WTC11 (cell line): Measurements from ENCODE around the gene LRRC75B.

ENCODE experiments used
- FOXP1 ChIP-seq: sonication (generic); formaldehyde crosslinking; IDR thresholded peaks from 2 replicates; pipeline ENCODE4 v1.8.0; 2022; ENCODE audit warnings: missing genetic modification reagents, mild to moderate bottlenecking, moderate library complexity, borderline replicate concordance
- KAT7 ChIP-seq: sonication (generic); formaldehyde crosslinking; IDR thresholded peaks from 2 replicates; pipeline ENCODE4 v1.8.1; 2023; ENCODE audit warnings: missing genetic modification reagents, mild to moderate bottlenecking, borderline replicate concordance
- NR3C1 ChIP-seq: sonication (generic); formaldehyde crosslinking; conservative IDR thresholded peaks from 2 replicates; pipeline ENCODE4 v1.8.1; 2023; ENCODE audit warnings: low read depth, mild to moderate bottlenecking, missing genetic modification reagents
- SP1 ChIP-seq: sonication (generic); formaldehyde crosslinking; conservative IDR thresholded peaks from 2 replicates; pipeline ENCODE4 v1.8.1; 2022; ENCODE audit warnings: missing genetic modification reagents
- TP53 ChIP-seq: sonication (generic); formaldehyde crosslinking; IDR thresholded peaks from 2 replicates; pipeline ENCODE4 v1.8.1; 2023; ENCODE audit warnings: mild to moderate bottlenecking, missing genetic modification reagents
- ZNF121 ChIP-seq: sonication (generic); formaldehyde crosslinking; IDR thresholded peaks from 2 replicates; pipeline ENCODE4 v1.8.0; 2023; ENCODE audit warnings: missing genetic modification reagents
- TF ChIP-seq, protein P1 (sequence below): fragments of 200-600 bp; IDR thresholded peaks from 2 replicates; pipeline ENCODE4 v1.8.0; 2022; ENCODE audit warnings: antibody characterized with exemption
- TF ChIP-seq, protein P2 (sequence below): sonication (generic); formaldehyde crosslinking; IDR thresholded peaks from 2 replicates; pipeline ENCODE4 v1.8.1; 2022; ENCODE audit warnings: low read depth, missing genetic modification reagents, borderline replicate concordance
- TF ChIP-seq, protein P3 (sequence below): sonication (generic); formaldehyde crosslinking; IDR thresholded peaks from 2 replicates; pipeline ENCODE4 v1.8.1; 2022; ENCODE audit warnings: mild to moderate bottlenecking, moderate library complexity, missing genetic modification reagents
- TF ChIP-seq, protein P4 (sequence below): sonication (generic); formaldehyde crosslinking; IDR thresholded peaks from 2 replicates; pipeline ENCODE4 v1.8.1; 2022; ENCODE audit warnings: mild to moderate bottlenecking, missing genetic modification reagents, moderate library complexity, borderline replicate concordance
- TF ChIP-seq, protein P5 (sequence below): sonication (generic); formaldehyde crosslinking; conservative IDR thresholded peaks from 2 replicates; pipeline ENCODE4 v1.8.1; 2022; ENCODE audit warnings: mild to moderate bottlenecking, missing genetic modification reagents
- TF ChIP-seq, protein P6 (sequence below): sonication (generic); formaldehyde crosslinking; IDR thresholded peaks from 2 replicates; pipeline ENCODE4 v1.8.0; 2022; ENCODE audit warnings: mild to moderate bottlenecking, missing genetic modification reagents
- TF ChIP-seq, protein P7 (sequence below): sonication (generic); formaldehyde crosslinking; IDR thresholded peaks from 2 replicates; pipeline ENCODE4 v1.8.1; 2022; ENCODE audit warnings: low read depth, mild to moderate bottlenecking, moderate library complexity, missing genetic modification reagents, borderline replicate concordance

DNA sequence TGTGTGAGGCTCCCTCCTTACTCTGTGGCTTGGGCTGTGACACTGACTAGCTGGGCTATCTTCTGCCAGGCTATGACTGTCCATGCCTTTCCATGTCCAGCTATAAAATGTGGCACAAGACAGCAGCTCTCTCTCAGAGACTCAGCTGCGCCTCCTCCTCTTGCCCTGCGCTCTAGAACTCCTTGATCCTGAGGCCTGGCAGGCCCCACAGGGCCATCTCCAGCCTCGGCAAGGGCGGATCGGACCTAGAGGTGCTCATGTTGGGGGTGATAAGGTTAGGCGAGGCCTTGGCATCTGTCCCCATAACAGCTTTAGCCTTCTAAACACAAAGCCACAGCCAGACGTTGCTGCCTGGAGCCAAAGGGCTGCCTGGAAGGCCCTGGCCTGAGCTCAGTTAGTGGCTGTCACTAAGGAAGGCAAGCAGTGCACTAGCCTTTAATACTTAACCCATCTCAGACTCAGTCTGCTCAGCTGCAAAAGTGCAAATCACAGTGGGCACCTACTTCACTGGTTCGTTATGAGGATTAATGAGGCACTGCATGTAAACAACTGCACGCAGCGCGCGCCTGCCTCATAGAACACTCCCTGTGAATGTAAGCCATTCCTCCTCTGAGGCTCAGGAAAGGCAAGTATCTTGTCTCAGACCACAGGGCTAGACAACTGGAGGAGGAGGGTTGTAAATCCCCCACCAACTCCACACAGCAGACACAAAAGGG is 39.1 kb downstream of the LRRC75B start:
- TF ChIP-seq, protein P1, sequence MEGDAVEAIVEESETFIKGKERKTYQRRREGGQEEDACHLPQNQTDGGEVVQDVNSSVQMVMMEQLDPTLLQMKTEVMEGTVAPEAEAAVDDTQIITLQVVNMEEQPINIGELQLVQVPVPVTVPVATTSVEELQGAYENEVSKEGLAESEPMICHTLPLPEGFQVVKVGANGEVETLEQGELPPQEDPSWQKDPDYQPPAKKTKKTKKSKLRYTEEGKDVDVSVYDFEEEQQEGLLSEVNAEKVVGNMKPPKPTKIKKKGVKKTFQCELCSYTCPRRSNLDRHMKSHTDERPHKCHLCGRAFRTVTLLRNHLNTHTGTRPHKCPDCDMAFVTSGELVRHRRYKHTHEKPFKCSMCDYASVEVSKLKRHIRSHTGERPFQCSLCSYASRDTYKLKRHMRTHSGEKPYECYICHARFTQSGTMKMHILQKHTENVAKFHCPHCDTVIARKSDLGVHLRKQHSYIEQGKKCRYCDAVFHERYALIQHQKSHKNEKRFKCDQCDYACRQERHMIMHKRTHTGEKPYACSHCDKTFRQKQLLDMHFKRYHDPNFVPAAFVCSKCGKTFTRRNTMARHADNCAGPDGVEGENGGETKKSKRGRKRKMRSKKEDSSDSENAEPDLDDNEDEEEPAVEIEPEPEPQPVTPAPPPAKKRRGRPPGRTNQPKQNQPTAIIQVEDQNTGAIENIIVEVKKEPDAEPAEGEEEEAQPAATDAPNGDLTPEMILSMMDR, result no peak
- no peak for TF ChIP-seq SP1 (CRISPR knock-in tag)
- TF ChIP-seq, protein P2, sequence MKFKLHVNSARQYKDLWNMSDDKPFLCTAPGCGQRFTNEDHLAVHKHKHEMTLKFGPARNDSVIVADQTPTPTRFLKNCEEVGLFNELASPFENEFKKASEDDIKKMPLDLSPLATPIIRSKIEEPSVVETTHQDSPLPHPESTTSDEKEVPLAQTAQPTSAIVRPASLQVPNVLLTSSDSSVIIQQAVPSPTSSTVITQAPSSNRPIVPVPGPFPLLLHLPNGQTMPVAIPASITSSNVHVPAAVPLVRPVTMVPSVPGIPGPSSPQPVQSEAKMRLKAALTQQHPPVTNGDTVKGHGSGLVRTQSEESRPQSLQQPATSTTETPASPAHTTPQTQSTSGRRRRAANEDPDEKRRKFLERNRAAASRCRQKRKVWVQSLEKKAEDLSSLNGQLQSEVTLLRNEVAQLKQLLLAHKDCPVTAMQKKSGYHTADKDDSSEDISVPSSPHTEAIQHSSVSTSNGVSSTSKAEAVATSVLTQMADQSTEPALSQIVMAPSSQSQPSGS (CRISPR knock-in tag), result no peak
- TF ChIP-seq, protein P3, sequence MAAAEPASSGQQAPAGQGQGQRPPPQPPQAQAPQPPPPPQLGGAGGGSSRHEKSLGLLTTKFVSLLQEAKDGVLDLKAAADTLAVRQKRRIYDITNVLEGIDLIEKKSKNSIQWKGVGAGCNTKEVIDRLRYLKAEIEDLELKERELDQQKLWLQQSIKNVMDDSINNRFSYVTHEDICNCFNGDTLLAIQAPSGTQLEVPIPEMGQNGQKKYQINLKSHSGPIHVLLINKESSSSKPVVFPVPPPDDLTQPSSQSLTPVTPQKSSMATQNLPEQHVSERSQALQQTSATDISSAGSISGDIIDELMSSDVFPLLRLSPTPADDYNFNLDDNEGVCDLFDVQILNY (CRISPR knock-in tag), result no peak
- TF ChIP-seq KAT7, result no peak
- TF ChIP-seq, protein P4, sequence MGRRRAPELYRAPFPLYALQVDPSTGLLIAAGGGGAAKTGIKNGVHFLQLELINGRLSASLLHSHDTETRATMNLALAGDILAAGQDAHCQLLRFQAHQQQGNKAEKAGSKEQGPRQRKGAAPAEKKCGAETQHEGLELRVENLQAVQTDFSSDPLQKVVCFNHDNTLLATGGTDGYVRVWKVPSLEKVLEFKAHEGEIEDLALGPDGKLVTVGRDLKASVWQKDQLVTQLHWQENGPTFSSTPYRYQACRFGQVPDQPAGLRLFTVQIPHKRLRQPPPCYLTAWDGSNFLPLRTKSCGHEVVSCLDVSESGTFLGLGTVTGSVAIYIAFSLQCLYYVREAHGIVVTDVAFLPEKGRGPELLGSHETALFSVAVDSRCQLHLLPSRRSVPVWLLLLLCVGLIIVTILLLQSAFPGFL (CRISPR knock-in tag), result no peak
- TF ChIP-seq, protein P5, sequence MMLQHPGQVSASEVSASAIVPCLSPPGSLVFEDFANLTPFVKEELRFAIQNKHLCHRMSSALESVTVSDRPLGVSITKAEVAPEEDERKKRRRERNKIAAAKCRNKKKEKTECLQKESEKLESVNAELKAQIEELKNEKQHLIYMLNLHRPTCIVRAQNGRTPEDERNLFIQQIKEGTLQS (CRISPR knock-in tag), result no peak
- TF ChIP-seq, protein P6, sequence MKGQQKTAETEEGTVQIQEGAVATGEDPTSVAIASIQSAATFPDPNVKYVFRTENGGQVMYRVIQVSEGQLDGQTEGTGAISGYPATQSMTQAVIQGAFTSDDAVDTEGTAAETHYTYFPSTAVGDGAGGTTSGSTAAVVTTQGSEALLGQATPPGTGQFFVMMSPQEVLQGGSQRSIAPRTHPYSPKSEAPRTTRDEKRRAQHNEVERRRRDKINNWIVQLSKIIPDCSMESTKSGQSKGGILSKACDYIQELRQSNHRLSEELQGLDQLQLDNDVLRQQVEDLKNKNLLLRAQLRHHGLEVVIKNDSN (CRISPR knock-in tag), result no peak
- no peak for TF ChIP-seq ZNF121 (CRISPR knock-in tag)
- TF ChIP-seq FOXP1 (CRISPR knock-in tag), result no peak
- TF ChIP-seq, protein P7, sequence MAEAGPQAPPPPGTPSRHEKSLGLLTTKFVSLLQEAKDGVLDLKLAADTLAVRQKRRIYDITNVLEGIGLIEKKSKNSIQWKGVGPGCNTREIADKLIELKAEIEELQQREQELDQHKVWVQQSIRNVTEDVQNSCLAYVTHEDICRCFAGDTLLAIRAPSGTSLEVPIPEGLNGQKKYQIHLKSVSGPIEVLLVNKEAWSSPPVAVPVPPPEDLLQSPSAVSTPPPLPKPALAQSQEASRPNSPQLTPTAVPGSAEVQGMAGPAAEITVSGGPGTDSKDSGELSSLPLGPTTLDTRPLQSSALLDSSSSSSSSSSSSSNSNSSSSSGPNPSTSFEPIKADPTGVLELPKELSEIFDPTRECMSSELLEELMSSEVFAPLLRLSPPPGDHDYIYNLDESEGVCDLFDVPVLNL (CRISPR knock-in tag), result no peak
- no peak for TF ChIP-seq NR3C1 (CRISPR knock-in tag)
- TF ChIP-seq TP53, result no peak
